PC-9 (cell line): ENCODE measurements around the gene PMIS2. TPM values are rescaled to one million over a fixed set of nuclear protein-coding genes. Genes with fewer than 3 reads are reported as not detected.
"Not testable (repeated sequence)": the region's sequence is repeated elsewhere in the genome, so short reads cannot be mapped to it uniquely, and the experiment has no call there.

Source experiments
- BruUV-seq: library from RNA; stranded (reverse); fragments of 400-500 nt; replicated peaks from 2 replicates; lab custom pipeline; 2021; lab: Mats Ljungman, UMichigan
- CTCF ChIA-PET: fragments of 300-600 bp; sonication (Branson Sonifier 250); formaldehyde crosslinking; loops from one replicate; lab custom pipeline; 2022; ENCODE audit warnings: antibody characterized with exemption; lab: Charles Lee
- POLR2A ChIA-PET: fragments of 300-600 bp; sonication (Branson Sonifier 250); formaldehyde crosslinking; loops from one replicate; lab custom pipeline; 2022; ENCODE audit warnings: antibody characterized with exemption; ENCODE audit not compliant: unreplicated experiment; lab: Charles Lee
- DNase-seq, 2 experiments: peaks; one replicate each; pipeline versions ENCODE4 v3.0.0 to v3.0.0-alpha.2; 2015 to 2022; ENCODE audit warnings: mixed read lengths in 1 of 2
- H2AFZ ChIP-seq: fragments of 200-600 bp; sonication (generic); 2 replicates; pipeline ENCODE4 v1.8.1; 2017; ENCODE audit warnings: antibody characterized with exemption
- H3F3A ChIP-seq: fragments of 200-600 bp; sonication (generic); 2 replicates; pipeline ENCODE4 v1.8.1; 2017; ENCODE audit warnings: antibody characterized with exemption, mild to moderate bottlenecking, low read depth; ENCODE audit not compliant: insufficient read depth
- H3K27ac ChIP-seq: fragments of 200-600 bp; sonication (generic); 2 replicates; pipeline ENCODE4 v1.6.1; 2016; ENCODE audit warnings: mixed run types
- H3K27me3 ChIP-seq: fragments of 200-600 bp; sonication (generic); 2 replicates; pipeline ENCODE4 v1.6.1; 2016; ENCODE audit warnings: low read depth, mixed run types; ENCODE audit not compliant: insufficient read depth
- H3K36me3 ChIP-seq: fragments of 200-600 bp; sonication (generic); 2 replicates; pipeline ENCODE4 v1.6.1; 2016; ENCODE audit warnings: low read depth, mixed run types
- H3K4me1 ChIP-seq: fragments of 200-600 bp; sonication (generic); replicated peaks from 2 replicates; pipeline ENCODE4 v1.6.1; 2016; ENCODE audit warnings: mixed run types; ENCODE audit not compliant: insufficient read depth
- H3K4me2 ChIP-seq: fragments of 200-600 bp; sonication (generic); 2 replicates; pipeline ENCODE4 v1.6.1; 2017; ENCODE audit warnings: mixed run types
- H3K4me3 ChIP-seq: fragments of 200-600 bp; sonication (generic); 2 replicates; pipeline ENCODE4 v1.6.1; 2016; ENCODE audit warnings: mixed run types
- H3K79me2 ChIP-seq: fragments of 200-600 bp; sonication (generic); 2 replicates; pipeline ENCODE4 v1.6.1; 2017; ENCODE audit warnings: low read depth, mixed run types
- H3K9me2 ChIP-seq: fragments of 200-600 bp; sonication (generic); 2 replicates; pipeline ENCODE4 v1.8.1; 2017; ENCODE audit warnings: mild to moderate bottlenecking; ENCODE audit not compliant: insufficient read depth
- H3K9me3 ChIP-seq: fragments of 200-600 bp; sonication (generic); 2 replicates; pipeline ENCODE4 v1.8.1; 2016; ENCODE audit warnings: low read depth; ENCODE audit not compliant: insufficient read depth
- H4K20me1 ChIP-seq: fragments of 200-600 bp; sonication (generic); 2 replicates; pipeline ENCODE4 v1.8.1; 2017; ENCODE audit not compliant: insufficient read depth
- CTCF ChIP-seq: fragments of 200-600 bp; sonication (generic); conservative IDR thresholded peaks from 2 replicates; pipeline ENCODE4 v1.6.1; 2017; ENCODE audit warnings: mixed run types, antibody characterized with exemption, mild to moderate bottlenecking, moderate library complexity
- EZH2 ChIP-seq: fragments of 200-600 bp; sonication (generic); IDR thresholded peaks from 2 replicates; pipeline ENCODE4 v1.8.0; 2017; ENCODE audit warnings: antibody characterized with exemption, low read depth
- intact Hi-C: fragments of 100-400 bp; cut with micrococcal nuclease; formaldehyde crosslinking; loops from one replicate; pipeline ENCODE4 v1.10.0; 2022; ENCODE audit not compliant: unreplicated experiment
- total RNA-seq: library from RNA; stranded (reverse); gene quantifications from 2 replicates; pipeline ENCODE4 v1.2.3, GENCODE V29; 2021

Gene PMIS2
- total RNA-seq, 1 experiment from 2014 or later = not detected

DNA sequence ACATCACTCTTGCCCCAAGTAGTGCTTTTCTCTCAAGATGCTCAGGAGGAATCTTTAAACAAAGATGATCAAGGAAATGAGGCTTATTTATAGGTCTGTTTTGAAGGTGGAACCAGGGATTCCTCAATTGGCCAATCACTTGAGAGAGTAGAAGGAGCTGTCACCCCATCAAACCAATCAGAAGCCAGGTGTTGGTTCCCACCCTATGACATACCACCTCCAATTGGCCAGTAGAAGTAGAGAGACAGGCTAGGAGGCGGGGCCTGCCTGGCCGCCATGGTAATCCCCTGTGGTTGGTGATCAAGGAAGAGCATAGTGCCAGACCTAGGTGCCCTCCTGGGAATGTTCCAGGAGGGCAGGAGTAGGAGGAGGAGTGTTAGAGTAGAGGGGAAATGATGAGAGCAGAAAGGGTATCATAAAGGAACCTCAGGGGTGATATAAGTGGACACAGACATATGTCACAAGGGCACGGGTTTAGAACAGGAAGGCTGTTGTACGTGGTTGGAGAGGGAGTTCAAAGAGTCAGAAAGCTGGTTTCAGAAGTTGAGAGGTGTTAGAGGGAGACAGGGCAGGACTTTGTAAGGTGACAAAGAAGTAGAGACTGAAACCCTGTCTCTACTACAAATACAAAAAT lies 10.5 kb downstream of the PMIS2 start:
- TF ChIP-seq CTCF (no peak), EZH2 (no peak)
- no peaks in the 10 kb centered on the region for H4K20me1 ChIP-seq
- no peaks in the 10 kb centered on the region for H3K9me3 ChIP-seq
- no peak overlapping the region for H2AFZ ChIP-seq
- H3K4me2 ChIP-seq = no peak overlapping the region
- peaks cover 12% of the 10 kb centered on the region; the same call in 1 of the 2 replicates for H3K4me1 ChIP-seq
- ChIA-PET POLR2A (no interaction called here), CTCF (no interaction called here)
- no peak overlapping the region for H3K27ac ChIP-seq
- H3K36me3 ChIP-seq = no peaks in the 10 kb centered on the region
- no peak overlapping the region for H3K4me3 ChIP-seq
- H3K27me3 ChIP-seq = no peaks in the 10 kb centered on the region
- DNase-seq = no peak
- H3K9me2 ChIP-seq = no peaks in the 10 kb centered on the region
- H3F3A ChIP-seq = peaks cover 21% of the 10 kb centered on the region
- intact Hi-C loops = no loop called here
- no peaks in the 10 kb centered on the region for H3K79me2 ChIP-seq
- no TSS peak for BruUV-seq

DNA sequence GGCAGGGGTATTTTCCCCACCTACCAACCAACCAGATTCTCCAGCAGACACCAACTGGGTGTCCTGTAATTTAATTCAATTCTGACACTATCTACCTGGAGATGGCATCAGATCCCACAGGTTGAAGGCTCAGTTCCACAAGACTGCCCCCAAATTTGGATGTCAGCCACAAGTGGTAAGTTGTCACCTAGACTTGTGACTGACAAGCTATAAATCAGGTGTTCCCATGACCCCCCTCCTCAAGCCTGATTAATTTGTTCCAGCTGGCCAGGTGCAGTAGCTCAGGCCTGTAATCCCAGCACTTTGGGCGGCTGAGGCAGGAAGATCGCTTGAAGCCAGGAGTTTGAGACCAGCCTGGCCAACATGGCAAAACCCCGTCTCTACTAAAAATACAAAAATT lies 16.0 kb downstream of the PMIS2 start:
- H3K79me2 ChIP-seq = no peaks in the 10 kb centered on the region
- POLR2A ChIA-PET = no interaction called here
- CTCF ChIA-PET = no interaction called here
- no peak overlapping the region for H3K4me3 ChIP-seq
- no peaks in the 10 kb centered on the region for H3K27me3 ChIP-seq
- H2AFZ ChIP-seq = no peak overlapping the region
- H3K36me3 ChIP-seq = no peaks in the 10 kb centered on the region
- H3K9me3 ChIP-seq = peaks cover 1% of the 10 kb centered on the region; the same call in 1 of the 2 replicates
- H3F3A ChIP-seq = peaks cover 21% of the 10 kb centered on the region
- BruUV-seq = no TSS peak
- H3K9me2 ChIP-seq = no peaks in the 10 kb centered on the region
- H4K20me1 ChIP-seq = no peaks in the 10 kb centered on the region
- DNase-seq = no peak
- H3K27ac ChIP-seq = no peak overlapping the region
- intact Hi-C loops = no loop called here
- no peak overlapping the region for H3K4me2 ChIP-seq
- TF ChIP-seq CTCF (no peak), EZH2 (no peak)
- H3K4me1 ChIP-seq = peaks cover 25% of the 10 kb centered on the region

- BruUV-seq = TSS peak; percentile 86
- Histone ChIP-seq H3K4me1 (peaks cover 12% of the 10 kb centered on the region), H3K27ac (peak overlapping the region; percentile 78), H3K4me2 (peak overlapping the region; percentile 54), H3K9me3 (peaks cover 12% of the 10 kb centered on the region)
- H3K79me2 ChIP-seq, CTCF ChIA-PET, H3F3A ChIP-seq, DNase-seq, H3K4me3 ChIP-seq, intact Hi-C loops, H2AFZ ChIP-seq, H3K9me2 ChIP-seq, H3K36me3 ChIP-seq, H4K20me1 ChIP-seq, H3K27me3 ChIP-seq: not testable (repeated sequence)
- POLR2A ChIA-PET = interaction anchor here (0.6 kb wide), 1 partner anchor 110 kb away, joined by 3 read pairs; no protein-coding TSS in a partner anchor
Observed at GRCh38 chr19:35604436-35604835, 18.5 kb downstream of the PMIS2 start.

- CTCF ChIA-PET = not testable (repeated sequence)
- POLR2A ChIA-PET = interaction anchor here (0.5 kb wide), 1 partner anchor 261 kb away, joined by 3 read pairs; the partner anchor contains the start of gene APLP1
Observed at GRCh38 chr19:35607170-35607569, 21.2 kb downstream of the PMIS2 start.

More at GRCh38 chr19:35607170-35607569, 21.2 kb downstream of the PMIS2 start:
- BruUV-seq, H3K36me3 ChIP-seq, H4K20me1 ChIP-seq, H3K27ac ChIP-seq, H3F3A ChIP-seq, H3K4me3 ChIP-seq, H3K4me2 ChIP-seq, H3K9me2 ChIP-seq, H3K27me3 ChIP-seq, intact Hi-C loops, DNase-seq, H2AFZ ChIP-seq, H3K79me2 ChIP-seq: not testable (repeated sequence)
- Histone ChIP-seq H3K4me1 (peaks cover 17% of the 10 kb centered on the region), H3K9me3 (peaks cover 12% of the 10 kb centered on the region)
